Neuronal stem cell (in vitro differentiated cells): ENCODE data around the gene LY86.

ENCODE experiments used
- DNase-seq: peaks from one replicate; pipeline ENCODE4 v3.0.0-alpha.2; 2013; ENCODE audit warnings: low spot score
- H2AFZ ChIP-seq: one replicate; pipeline ENCODE4 v1.6.1; 2013; ENCODE audit warnings: mild to moderate bottlenecking, low read length, inconsistent platforms
- H2AK5ac ChIP-seq: 2 replicates; pipeline ENCODE4 v1.6.1; 2013; ENCODE audit warnings: low read depth, mild to moderate bottlenecking, inconsistent platforms, low read length, moderate library complexity, mixed read lengths
- H2BK120ac ChIP-seq: 2 replicates; pipeline ENCODE4 v1.6.1; 2013; ENCODE audit warnings: low read depth, mild to moderate bottlenecking, inconsistent platforms, low read length, moderate library complexity, mixed read lengths
- H2BK12ac ChIP-seq: one replicate; pipeline ENCODE4 v1.6.1; 2013; ENCODE audit warnings: low read length, inconsistent platforms
- H2BK15ac ChIP-seq: 2 replicates; pipeline ENCODE4 v1.6.1; 2013; ENCODE audit warnings: mild to moderate bottlenecking, low read length, inconsistent platforms, mixed read lengths
- H2BK5ac ChIP-seq: one replicate; pipeline ENCODE4 v1.6.1; 2013; ENCODE audit warnings: inconsistent platforms, mild to moderate bottlenecking, low read length, moderate library complexity
- H3K14ac ChIP-seq: one replicate; pipeline ENCODE4 v1.6.1; 2013; ENCODE audit warnings: low read length, inconsistent platforms
- H3K18ac ChIP-seq: 2 replicates; pipeline ENCODE4 v1.6.1; 2013; ENCODE audit warnings: low read length, inconsistent platforms
- H3K23ac ChIP-seq: 2 replicates; pipeline ENCODE4 v1.6.1; 2013; ENCODE audit warnings: low read depth, mild to moderate bottlenecking, mixed read lengths, low read length, inconsistent platforms; ENCODE audit not compliant: poor library complexity
- H3K27ac ChIP-seq: replicated peaks from 3 replicates; pipeline ENCODE4 v1.5.1; 2013; ENCODE audit warnings: low read length, inconsistent platforms
- H3K27me3 ChIP-seq, 3 experiments: 2 replicates each; pipeline ENCODE4 v1.6.1; 2013; ENCODE audit warnings: low read length in 3 of 3, mild to moderate bottlenecking in 2 of 3, inconsistent platforms in 1 of 3, low read depth in 1 of 3, mixed read lengths in 1 of 3, moderate library complexity in 1 of 3; ENCODE audit not compliant: control insufficient read depth in 3 of 3, insufficient read depth in 3 of 3
- H3K36me3 ChIP-seq, 2 donors: replicated peaks in 1 of 2; 2 replicates each; pipeline ENCODE4 v1.6.1; 2013; ENCODE audit warnings: low read length in 2 of 2; ENCODE audit not compliant: control insufficient read depth in 2 of 2, insufficient read depth in 2 of 2
- H3K4ac ChIP-seq: 2 replicates; pipeline ENCODE4 v1.6.1; 2013; ENCODE audit warnings: inconsistent platforms, mild to moderate bottlenecking, low read length, moderate library complexity
- H3K4me1 ChIP-seq, 2 donors: 1 replicate in 1 of 2; 2 replicates in 1 of 2; pipeline ENCODE4 v1.6.1; 2013; ENCODE audit warnings: low read length in 2 of 2, low read depth in 1 of 2; ENCODE audit not compliant: control insufficient read depth in 2 of 2, insufficient read depth in 1 of 2
- H3K4me2 ChIP-seq: one replicate; pipeline ENCODE4 v1.6.1; 2013; ENCODE audit warnings: mild to moderate bottlenecking, low read length, inconsistent platforms; ENCODE audit not compliant: insufficient read depth, poor library complexity, severe bottlenecking
- H3K4me3 ChIP-seq, 2 donors: 2 replicates each; pipeline ENCODE4 v1.5.1; 2013; ENCODE audit warnings: low read length in 2 of 2, mild to moderate bottlenecking in 2 of 2, inconsistent platforms in 1 of 2, moderate library complexity in 1 of 2
- H3K79me1 ChIP-seq: one replicate; pipeline ENCODE4 v1.6.1; 2013; ENCODE audit warnings: low read depth, mild to moderate bottlenecking, inconsistent platforms, low read length, moderate library complexity
- H3K9ac ChIP-seq: one replicate; pipeline ENCODE4 v1.6.1; 2013; ENCODE audit warnings: mild to moderate bottlenecking, low read depth, low read length, inconsistent platforms; ENCODE audit not compliant: poor library complexity
- H3K9me3 ChIP-seq, 2 donors: replicated peaks in 1 of 2; 2 replicates each; pipeline versions ENCODE3 to v1.6.1; 2013; ENCODE audit warnings: low read length in 2 of 2, mild to moderate bottlenecking in 2 of 2, inconsistent platforms in 1 of 2, low read depth in 1 of 2, mixed read lengths in 1 of 2, moderate library complexity in 1 of 2; ENCODE audit not compliant: control insufficient read depth in 2 of 2, insufficient read depth in 1 of 2
- H4K8ac ChIP-seq: one replicate; pipeline ENCODE4 v1.6.1; 2013; ENCODE audit warnings: low read depth, mild to moderate bottlenecking, inconsistent platforms, low read length, moderate library complexity
- H4K91ac ChIP-seq: one replicate; pipeline ENCODE4 v1.6.1; 2013; ENCODE audit warnings: low read length, low read depth, mild to moderate bottlenecking, inconsistent platforms; ENCODE audit not compliant: poor library complexity
- WGBS, 2 donors: extraction: QIAGEN DNeasy Blood & Tissue Kit; methylation state at CpG; one replicate each; pipeline ENCODE4 v1.1.7; 2013; ENCODE audit warnings: missing lambda C conversion rate in 2 of 2, mixed read lengths in 1 of 2; ENCODE audit not compliant: insufficient read length in 2 of 2, insufficient replicate concordance in 1 of 2; ENCODE audit errors: extremely low coverage in 2 of 2; 5-methylcytosine and 5-hydroxymethylcytosine counted together

LY86 gene

GRCh38 chr6:6699741-6700367 lies 111.3 kb downstream of the LY86 start:
- H3K4me2 ChIP-seq = no peak overlapping the region
- no peak overlapping the region for H3K4ac ChIP-seq
- H3K18ac ChIP-seq = no peak overlapping the region
- H4K8ac ChIP-seq = no peak overlapping the region
- H3K79me1 ChIP-seq = no peaks in the 10 kb centered on the region
- H3K4me1 ChIP-seq = peaks cover 0 to 9% of the 10 kb centered on the region in 2 donors
- no peak overlapping the region for H2AK5ac ChIP-seq
- WGBS, 2 donors = no CpG with 5 or more reads among the region's 11 CpGs
- no peak overlapping the region for H3K9ac ChIP-seq
- no peak overlapping the region for H2BK12ac ChIP-seq
- no peak overlapping the region for H2AFZ ChIP-seq
- no peak overlapping the region for H4K91ac ChIP-seq
- no peak overlapping the region for H3K4me3 ChIP-seq
- no peak overlapping the region for H3K27ac ChIP-seq
- no peaks in the 10 kb centered on the region for H3K9me3 ChIP-seq
- H2BK120ac ChIP-seq = no peak overlapping the region
- DNase-seq = no peak
- no peaks in the 10 kb centered on the region for H3K36me3 ChIP-seq
- no peak overlapping the region for H2BK5ac ChIP-seq
- no peak overlapping the region for H3K23ac ChIP-seq
- H2BK15ac ChIP-seq = no peak overlapping the region
- H3K14ac ChIP-seq = no peak overlapping the region
- no peaks in the 10 kb centered on the region for H3K27me3 ChIP-seq

DNA sequence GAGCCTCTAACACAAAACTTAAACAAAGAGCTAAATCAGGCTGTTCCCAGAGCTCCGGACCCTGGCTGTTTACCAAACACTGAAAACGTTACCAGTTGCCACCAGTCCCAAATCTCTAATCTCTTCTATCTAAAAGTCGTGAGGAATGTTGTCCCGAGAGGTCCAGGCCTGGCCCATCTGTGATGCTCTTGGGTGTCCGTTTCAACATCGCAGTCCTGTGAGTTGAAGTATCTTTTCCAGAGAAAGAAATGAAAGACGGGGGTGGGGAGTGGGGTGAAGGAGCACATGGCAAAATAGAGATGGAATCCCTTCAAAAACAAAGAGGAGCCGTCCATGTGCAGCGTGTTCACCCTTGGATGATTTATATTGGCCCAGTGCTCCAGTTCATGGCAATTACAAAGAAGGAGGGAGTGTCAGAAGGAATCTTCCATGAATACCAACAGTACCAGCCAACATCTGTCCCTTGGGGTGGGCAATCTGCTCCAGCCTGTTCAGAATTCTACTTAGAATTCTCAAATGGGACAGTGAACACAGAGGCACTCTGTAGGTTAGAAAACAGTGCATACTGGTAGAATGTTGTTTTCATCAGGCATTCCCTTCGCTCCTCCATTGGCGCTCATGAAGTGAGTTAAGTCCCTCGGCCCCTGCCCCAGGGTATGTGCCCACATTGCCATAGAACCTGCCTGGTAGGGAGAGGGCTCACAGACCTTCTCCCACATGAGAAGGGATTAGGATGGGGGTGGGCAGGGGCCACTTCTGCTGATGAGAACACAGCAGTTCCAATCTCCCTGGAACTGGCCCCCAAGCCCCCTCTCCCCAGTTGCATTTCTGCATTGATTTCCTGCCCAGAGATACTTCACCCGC lies 112.1 kb downstream of the LY86 start:
- H3K27ac ChIP-seq = no peak overlapping the region
- H3K18ac ChIP-seq = no peak overlapping the region
- no peak overlapping the region for H3K14ac ChIP-seq
- H2BK120ac ChIP-seq = no peak overlapping the region
- peaks cover 0 to 9% of the 10 kb centered on the region in 2 donors for H3K4me1 ChIP-seq
- no peak overlapping the region for H4K8ac ChIP-seq
- no peak overlapping the region for H2BK12ac ChIP-seq
- no peak overlapping the region for H4K91ac ChIP-seq
- H2BK5ac ChIP-seq = no peak overlapping the region
- no peaks in the 10 kb centered on the region for H3K79me1 ChIP-seq
- no peak overlapping the region for H3K4ac ChIP-seq
- H3K4me3 ChIP-seq = no peak overlapping the region
- no peak overlapping the region for H3K4me2 ChIP-seq
- no CpG with 5 or more reads among the region's 13 CpGs for WGBS, 2 donors
- no peak for DNase-seq
- H2BK15ac ChIP-seq = no peak overlapping the region
- H2AK5ac ChIP-seq = no peak overlapping the region
- no peak overlapping the region for H3K9ac ChIP-seq
- H3K27me3 ChIP-seq = no peaks in the 10 kb centered on the region
- no peak overlapping the region for H3K23ac ChIP-seq
- H3K9me3 ChIP-seq = no peaks in the 10 kb centered on the region
- no peaks in the 10 kb centered on the region for H3K36me3 ChIP-seq
- H2AFZ ChIP-seq = no peak overlapping the region

GRCh38 chr6:6701864-6702263 lies 113.3 kb downstream of the LY86 start:
- no peaks in the 10 kb centered on the region for H3K36me3 ChIP-seq
- WGBS, 2 donors = no CpG with 5 or more reads among the region's 9 CpGs
- H3K23ac ChIP-seq = no peak overlapping the region
- no peak overlapping the region for H2AK5ac ChIP-seq
- H4K8ac ChIP-seq = no peak overlapping the region
- no peak overlapping the region for H4K91ac ChIP-seq
- DNase-seq = no peak
- H3K9me3 ChIP-seq = no peaks in the 10 kb centered on the region
- peaks cover 0 to 9% of the 10 kb centered on the region in 2 donors for H3K4me1 ChIP-seq
- H3K4me3 ChIP-seq = no peak overlapping the region
- H3K27ac ChIP-seq = no peak overlapping the region
- H3K4ac ChIP-seq = no peak overlapping the region
- no peaks in the 10 kb centered on the region for H3K27me3 ChIP-seq
- no peak overlapping the region for H2BK15ac ChIP-seq
- H3K18ac ChIP-seq = peak overlapping the region; percentile 25
- no peak overlapping the region for H2BK5ac ChIP-seq
- no peaks in the 10 kb centered on the region for H3K79me1 ChIP-seq
- H2AFZ ChIP-seq = no peak overlapping the region
- no peak overlapping the region for H2BK120ac ChIP-seq
- H3K4me2 ChIP-seq = no peak overlapping the region
- no peak overlapping the region for H3K9ac ChIP-seq
- no peak overlapping the region for H3K14ac ChIP-seq
- H2BK12ac ChIP-seq = no peak overlapping the region

DNA sequence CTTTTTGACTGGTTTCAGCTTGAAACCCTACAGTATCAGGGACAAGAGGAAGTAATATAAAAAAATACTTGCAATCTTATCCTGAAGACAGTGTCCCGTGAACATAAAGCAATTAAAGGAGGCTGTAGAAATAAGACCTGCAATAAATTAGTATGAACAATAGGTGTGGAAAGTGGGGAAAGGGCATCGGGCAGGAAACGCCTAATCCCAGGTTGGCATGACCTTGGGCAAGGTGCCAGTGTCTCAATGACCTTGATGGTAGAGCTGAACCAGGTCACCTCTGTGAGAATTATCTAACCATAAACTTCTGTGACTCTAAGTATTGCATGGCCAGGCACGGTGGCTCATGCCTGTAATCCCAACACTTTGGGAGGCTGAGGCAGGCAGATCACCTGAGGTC lies 115.2 kb downstream of the LY86 start:
- Histone ChIP-seq H3K79me1 (no peaks in the 10 kb centered on the region), H3K9ac (no peak overlapping the region), H3K23ac (no peak overlapping the region), H3K4me3 (no peak overlapping the region), H3K14ac (no peak overlapping the region), H3K4ac (no peak overlapping the region), H3K9me3 (no peaks in the 10 kb centered on the region), H2AK5ac (no peak overlapping the region), H2AFZ (no peak overlapping the region), H2BK5ac (no peak overlapping the region), H3K27ac (no peak overlapping the region), H4K91ac (no peak overlapping the region), H3K27me3 (no peaks in the 10 kb centered on the region), H2BK15ac (no peak overlapping the region), H3K4me1 (peaks cover 0 to 4% of the 10 kb centered on the region in 2 donors), H4K8ac (no peak overlapping the region), H3K18ac (no peak overlapping the region), H2BK12ac (no peak overlapping the region), H3K4me2 (no peak overlapping the region), H2BK120ac (no peak overlapping the region), H3K36me3 (no peaks in the 10 kb centered on the region)
- no CpG with 5 or more reads among the region's 4 CpGs for WGBS, 2 donors
- no peak for DNase-seq
